AG09319 (cell line): ENCODE results near the gene IMPG2.

Source experiments
- DNase-seq: peaks from one replicate; pipeline ENCODE4 v3.0.0-alpha.2; 2010; ENCODE audit warnings: low read depth; ENCODE audit errors: extremely low read depth
- TF ChIP-seq, protein P1 (sequence below): IDR thresholded peaks from 2 replicates; pipeline ENCODE4 v1.5.1; 2011; ENCODE audit warnings: low read depth, mild to moderate bottlenecking, inconsistent platforms, low read length, moderate library complexity

The IMPG2 gene

DNA sequence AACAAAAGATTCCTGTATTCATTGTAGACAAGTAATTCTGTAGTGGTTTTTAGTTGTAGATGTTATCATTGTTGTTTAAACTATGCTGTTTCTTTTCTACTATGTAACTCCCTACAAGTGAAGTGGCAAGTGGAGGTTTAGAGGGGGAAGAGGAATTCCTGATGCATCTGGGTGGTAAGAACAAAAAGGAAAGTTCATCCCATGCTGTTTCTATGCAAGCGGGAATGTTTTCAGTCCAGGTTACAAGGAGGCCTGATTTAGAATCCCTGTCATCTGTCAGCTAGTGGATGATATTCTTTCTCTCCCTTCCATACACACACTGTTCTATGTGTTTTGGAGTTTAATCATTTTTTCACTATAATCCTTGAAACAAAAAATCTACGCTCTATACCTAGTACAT is 67.4 kb downstream of the IMPG2 start:
- TF ChIP-seq, protein P1, sequence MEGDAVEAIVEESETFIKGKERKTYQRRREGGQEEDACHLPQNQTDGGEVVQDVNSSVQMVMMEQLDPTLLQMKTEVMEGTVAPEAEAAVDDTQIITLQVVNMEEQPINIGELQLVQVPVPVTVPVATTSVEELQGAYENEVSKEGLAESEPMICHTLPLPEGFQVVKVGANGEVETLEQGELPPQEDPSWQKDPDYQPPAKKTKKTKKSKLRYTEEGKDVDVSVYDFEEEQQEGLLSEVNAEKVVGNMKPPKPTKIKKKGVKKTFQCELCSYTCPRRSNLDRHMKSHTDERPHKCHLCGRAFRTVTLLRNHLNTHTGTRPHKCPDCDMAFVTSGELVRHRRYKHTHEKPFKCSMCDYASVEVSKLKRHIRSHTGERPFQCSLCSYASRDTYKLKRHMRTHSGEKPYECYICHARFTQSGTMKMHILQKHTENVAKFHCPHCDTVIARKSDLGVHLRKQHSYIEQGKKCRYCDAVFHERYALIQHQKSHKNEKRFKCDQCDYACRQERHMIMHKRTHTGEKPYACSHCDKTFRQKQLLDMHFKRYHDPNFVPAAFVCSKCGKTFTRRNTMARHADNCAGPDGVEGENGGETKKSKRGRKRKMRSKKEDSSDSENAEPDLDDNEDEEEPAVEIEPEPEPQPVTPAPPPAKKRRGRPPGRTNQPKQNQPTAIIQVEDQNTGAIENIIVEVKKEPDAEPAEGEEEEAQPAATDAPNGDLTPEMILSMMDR = no peak
- DNase-seq = no peak

DNA sequence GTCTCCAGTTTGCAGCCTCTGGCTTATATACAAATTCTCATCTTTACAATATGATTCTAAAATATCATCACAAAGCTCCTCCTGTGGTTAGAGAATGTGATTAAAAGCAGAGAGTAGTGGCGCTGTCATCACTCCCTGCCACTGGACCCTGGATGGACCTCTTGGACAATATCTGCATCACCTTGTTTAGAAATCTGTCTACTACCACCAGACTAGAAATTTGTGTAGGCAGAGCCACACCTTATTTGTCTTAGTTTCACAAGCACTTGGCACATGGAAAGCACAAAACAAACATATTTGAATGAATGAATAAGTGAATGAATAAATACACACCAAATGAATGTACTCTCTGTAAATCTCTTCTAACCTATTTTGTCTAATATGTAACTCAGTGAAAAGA is 68.1 kb downstream of the IMPG2 start:
- no peak for DNase-seq
- TF ChIP-seq, protein P1 = no peak

DNA sequence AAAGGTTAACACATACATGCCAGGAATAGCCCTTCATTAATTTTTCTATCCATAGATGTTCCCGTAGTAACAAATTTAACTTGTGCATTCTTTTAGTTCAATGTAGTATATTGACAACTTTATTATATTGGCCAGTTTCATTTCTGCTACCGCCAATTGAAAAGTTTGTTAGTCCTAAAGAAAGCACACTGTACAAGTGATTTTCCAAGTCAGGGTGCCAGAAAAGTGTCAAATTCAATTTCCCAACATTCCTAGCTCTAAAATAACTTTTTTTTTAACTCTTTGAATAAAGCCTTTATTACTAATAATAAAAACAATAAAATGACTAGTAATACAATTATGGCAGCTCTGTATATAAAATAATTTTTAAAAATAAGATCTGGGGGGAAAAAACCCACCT is 68.9 kb downstream of the IMPG2 start:
- DNase-seq = no peak

DNA sequence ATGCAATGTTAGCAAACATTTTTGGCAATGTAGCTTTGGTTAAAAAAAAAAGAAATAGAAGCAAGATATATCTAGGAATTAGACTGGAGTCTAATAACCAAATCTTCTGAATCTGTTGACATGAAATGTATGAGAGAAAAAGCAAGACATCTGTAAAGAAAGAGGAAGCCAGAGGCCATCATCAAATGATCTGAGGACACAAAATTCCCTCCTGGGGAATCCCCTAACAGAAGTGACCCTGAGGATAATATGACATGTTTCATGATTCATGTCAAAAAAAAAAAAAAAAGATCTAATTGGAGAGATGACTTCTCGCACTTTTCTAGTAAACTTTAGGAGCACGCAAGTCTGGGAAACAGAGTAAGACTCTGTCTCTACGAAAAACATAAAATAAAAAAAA is 70.9 kb downstream of the IMPG2 start:
- DNase-seq = no peak
- TF ChIP-seq, protein P1 = no peak

More for the DNA sequence above, 68.9 kb downstream of the IMPG2 start:
- TF ChIP-seq, protein P1 = no peak

DNA sequence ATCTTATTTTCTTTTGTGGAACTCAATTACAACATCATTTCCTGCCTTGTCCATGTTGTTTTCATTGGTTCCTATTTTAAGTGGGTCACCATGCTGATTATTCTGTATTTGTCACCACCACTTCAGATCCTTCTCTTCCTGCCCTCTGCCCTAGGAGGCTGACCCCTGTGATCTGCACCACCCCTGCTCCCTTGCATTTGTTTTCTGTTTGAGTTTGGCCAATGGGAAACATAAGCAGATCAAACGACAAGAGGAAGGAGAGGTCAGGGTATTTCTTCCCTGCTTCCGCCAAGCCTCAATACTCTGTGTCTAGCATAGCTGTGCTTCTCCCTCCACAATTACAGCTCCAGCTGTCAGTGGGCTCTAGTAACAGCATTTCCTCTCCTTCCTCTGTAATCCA is 71.6 kb downstream of the IMPG2 start:
- no peak for DNase-seq
- TF ChIP-seq, protein P1 = no peak

DNA sequence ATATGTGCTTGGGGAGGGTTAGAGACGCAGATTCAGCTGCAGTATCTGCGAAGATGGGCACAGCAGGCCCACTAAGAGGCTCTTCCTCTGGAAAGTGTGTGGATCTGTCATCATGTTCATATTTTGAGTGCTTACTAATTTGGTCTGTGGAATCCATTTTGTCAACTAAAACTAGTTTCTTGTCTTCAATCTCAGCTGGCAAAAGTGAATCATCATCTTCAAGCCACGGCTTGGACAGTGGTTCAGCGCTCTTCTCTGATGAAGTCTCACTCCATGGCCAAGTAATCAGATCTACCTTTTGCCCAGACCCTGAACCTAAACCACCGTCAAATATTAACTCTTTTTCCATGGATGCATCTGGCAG is 76.2 kb downstream of the IMPG2 start:
- no peak for DNase-seq
- TF ChIP-seq, protein P1 = no peak

DNA sequence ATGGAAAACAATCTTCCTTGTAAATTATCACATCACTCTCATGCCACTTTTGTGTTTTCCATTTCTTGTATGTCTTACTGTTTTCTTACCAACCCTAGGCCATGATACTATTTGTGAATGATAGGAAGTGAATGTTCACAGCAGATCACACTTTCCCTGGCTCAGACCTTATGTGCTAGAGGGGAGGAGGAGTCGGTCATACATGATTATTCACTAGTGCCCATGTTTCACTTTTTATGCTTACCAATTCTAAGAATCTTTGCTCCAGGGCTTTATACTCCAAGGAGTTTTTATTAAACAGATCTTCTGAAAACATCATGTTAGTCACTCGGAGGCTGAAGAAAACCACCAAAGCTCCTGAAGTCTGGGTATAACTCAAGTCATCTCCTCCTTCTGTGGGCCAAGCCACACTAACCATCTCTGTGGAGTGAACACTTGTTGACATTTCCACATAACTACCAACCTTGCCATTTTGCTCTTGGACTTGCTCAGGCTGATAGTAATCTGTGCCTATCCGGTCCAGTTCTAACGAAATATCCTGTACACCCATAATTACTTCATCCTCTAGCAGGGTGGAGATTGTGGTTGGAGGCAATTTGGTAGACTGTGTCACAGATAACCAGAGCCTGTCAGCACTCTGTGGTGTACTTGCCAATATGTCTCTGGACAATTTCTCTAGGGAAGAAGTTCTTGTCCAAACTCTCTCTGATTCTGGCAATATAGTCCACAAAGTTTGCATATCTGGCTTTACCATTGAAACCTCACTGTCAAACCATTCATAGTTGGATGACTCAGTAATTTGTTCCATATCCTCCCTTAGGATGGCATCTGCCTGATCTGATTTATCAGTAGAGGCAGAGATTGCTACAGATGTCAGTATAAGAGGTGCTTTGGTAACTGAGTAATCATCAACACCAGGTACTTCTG is 76.8 kb downstream of the IMPG2 start:
- TF ChIP-seq, protein P1 = no peak
- DNase-seq = peak; percentile 7
